Astrocyte (in vitro differentiated cells and primary cell): ENCODE measurements around the gene CDH23. TPM values are rescaled to one million over a fixed set of nuclear protein-coding genes. Genes with fewer than 3 reads are reported as not detected.

Experiments
- DNase-seq: peaks from one replicate; pipeline ENCODE4 v3.0.0-alpha.2; 2010; ENCODE audit warnings: low read depth
- FAIRE-seq: peaks from 2 replicates; lab custom pipeline; 2011; peaks lifted over from hg19 to GRCh38; lab: Jason Lieb, UNC
- H2AFZ ChIP-seq: 2 replicates; pipeline ENCODE4 v1.6.0; 2012; ENCODE audit warnings: low read depth, low read length, inconsistent platforms
- H3K27ac ChIP-seq: 2 replicates; pipeline ENCODE4 v1.5.1; 2011; ENCODE audit warnings: low read depth, low read length, inconsistent platforms
- H3K27me3 ChIP-seq: 2 replicates; pipeline ENCODE4 v1.6.0; 2011; ENCODE audit warnings: low read length, inconsistent platforms; ENCODE audit not compliant: insufficient read depth
- H3K36me3 ChIP-seq: 2 replicates; pipeline ENCODE4 v1.5.1; 2011; ENCODE audit warnings: low read length, inconsistent platforms; ENCODE audit not compliant: insufficient read depth
- H3K4me1 ChIP-seq: 2 replicates; pipeline ENCODE4 v1.5.1; 2011; ENCODE audit warnings: low read length, inconsistent platforms; ENCODE audit not compliant: insufficient read depth
- H3K4me2 ChIP-seq: 2 replicates; pipeline ENCODE4 v1.6.0; 2012; ENCODE audit warnings: low read length, inconsistent platforms
- H3K4me3 ChIP-seq: 2 replicates; pipeline ENCODE4 v1.5.1; 2011; ENCODE audit warnings: low read depth, mild to moderate bottlenecking, low read length, inconsistent platforms; ENCODE audit not compliant: insufficient read depth
- H3K79me2 ChIP-seq: 2 replicates; pipeline ENCODE4 v1.6.0; 2012; ENCODE audit warnings: mild to moderate bottlenecking, low read length, inconsistent platforms; ENCODE audit not compliant: insufficient read depth
- H3K9ac ChIP-seq: 2 replicates; pipeline ENCODE4 v1.6.0; 2012; ENCODE audit warnings: mild to moderate bottlenecking, low read length, inconsistent platforms
- H3K9me3 ChIP-seq: 2 replicates; pipeline ENCODE4 v1.5.1; 2012; ENCODE audit warnings: low read depth, mild to moderate bottlenecking, low read length, inconsistent platforms; ENCODE audit not compliant: insufficient read depth
- H4K20me1 ChIP-seq: 2 replicates; pipeline ENCODE4 v1.6.0; 2012; ENCODE audit warnings: low read length, inconsistent platforms; ENCODE audit not compliant: insufficient read depth
- H3K27ac Mint-ChIP-seq: one replicate; pipeline ENCODE4 v1.8.0; 2021; ENCODE audit warnings: mild to moderate bottlenecking, mixed read lengths; ENCODE audit not compliant: unreplicated experiment
- H3K27me3 Mint-ChIP-seq: one replicate; pipeline ENCODE4 v1.8.0; 2021; ENCODE audit warnings: low read depth, mixed read lengths; ENCODE audit not compliant: unreplicated experiment
- H3K36me3 Mint-ChIP-seq: one replicate; pipeline ENCODE4 v1.8.0; 2021; ENCODE audit warnings: low read depth, mixed read lengths; ENCODE audit not compliant: unreplicated experiment
- H3K4me1 Mint-ChIP-seq: one replicate; pipeline ENCODE4 v1.8.0; 2021; ENCODE audit warnings: low read depth, mixed read lengths; ENCODE audit not compliant: unreplicated experiment
- H3K4me3 Mint-ChIP-seq: one replicate; pipeline ENCODE4 v1.8.0; 2021; ENCODE audit warnings: mild to moderate bottlenecking, moderate library complexity, mixed read lengths; ENCODE audit not compliant: unreplicated experiment
- H3K9me3 Mint-ChIP-seq: one replicate; pipeline ENCODE4 v1.8.0; 2021; ENCODE audit warnings: mild to moderate bottlenecking, mixed read lengths; ENCODE audit not compliant: unreplicated experiment
- CTCF ChIP-seq: IDR thresholded peaks from 2 replicates; pipeline ENCODE4 v1.5.1; 2011; ENCODE audit warnings: low read depth, mild to moderate bottlenecking, inconsistent platforms, low read length, moderate library complexity; ENCODE audit not compliant: insufficient read depth
- EZH2 ChIP-seq: IDR thresholded peaks from 2 replicates; pipeline ENCODE4 v1.6.1; 2012; ENCODE audit warnings: mild to moderate bottlenecking, low read length, inconsistent platforms; ENCODE audit not compliant: insufficient read depth
- total RNA-seq: library from RNA; stranded (reverse); gene quantifications from 2 replicates; pipeline ENCODE4 v1.2.1, GENCODE V29; 2021

CDH23 gene
- total RNA-seq, 1 donor from 2014 or later, result not detected

DNA sequence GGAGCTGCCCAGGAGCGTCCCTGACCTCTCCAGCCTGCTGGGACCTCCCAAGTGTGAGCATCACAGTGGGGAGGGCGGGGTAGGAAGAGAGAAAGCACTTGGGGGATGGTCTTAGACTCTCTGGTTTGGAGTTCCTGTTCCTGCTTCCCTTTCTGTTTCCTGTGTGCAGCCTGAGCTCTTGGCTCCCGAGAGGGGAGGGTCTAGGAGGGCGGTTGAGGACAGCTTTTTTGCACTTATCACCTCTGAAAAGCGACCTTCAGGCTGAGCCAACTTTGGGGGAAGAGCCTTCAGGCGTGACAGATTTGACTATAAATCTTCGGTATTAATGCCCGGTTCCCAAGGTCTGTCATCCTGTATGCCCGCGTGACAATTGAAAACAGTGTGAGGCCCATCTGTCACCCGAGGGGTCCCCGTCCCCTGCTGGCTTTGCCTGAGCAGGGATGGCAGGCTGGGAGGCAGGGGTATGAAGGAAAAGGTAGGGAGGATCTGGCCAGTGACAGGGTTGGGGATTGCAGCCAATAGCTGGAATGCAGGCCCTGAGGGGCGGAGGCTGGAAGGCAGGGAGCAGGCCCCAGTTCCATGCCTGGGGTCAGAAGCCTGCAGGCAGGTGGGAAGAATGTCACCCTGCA, 78.6 kb downstream of the CDH23 start:
- H3K27ac Mint-ChIP-seq, result no peak overlapping the region
- H3K4me1 ChIP-seq, result no peaks in the 10 kb centered on the region
- no peak overlapping the region for H3K4me3 Mint-ChIP-seq
- no peaks in the 10 kb centered on the region for H3K9me3 ChIP-seq
- no peaks in the 10 kb centered on the region for H4K20me1 ChIP-seq
- no peaks in the 10 kb centered on the region for H3K79me2 ChIP-seq
- no peak overlapping the region for H3K27ac ChIP-seq
- peaks cover 21% of the 10 kb centered on the region for H3K27me3 ChIP-seq
- H3K9me3 Mint-ChIP-seq, result peaks cover 8% of the 10 kb centered on the region
- peaks cover 69% of the 10 kb centered on the region for H3K27me3 Mint-ChIP-seq
- no peaks in the 10 kb centered on the region for H3K36me3 Mint-ChIP-seq
- TF ChIP-seq CTCF, result no peak
- no peak for TF ChIP-seq EZH2
- DNase-seq, result no peak
- no peaks in the 10 kb centered on the region for H3K36me3 ChIP-seq
- H3K4me1 Mint-ChIP-seq, result no peaks in the 10 kb centered on the region
- no peak for FAIRE-seq
- H2AFZ ChIP-seq, result no peak overlapping the region
- no peak overlapping the region for H3K4me3 ChIP-seq
- H3K4me2 ChIP-seq, result no peak overlapping the region
- no peak overlapping the region for H3K9ac ChIP-seq

DNA sequence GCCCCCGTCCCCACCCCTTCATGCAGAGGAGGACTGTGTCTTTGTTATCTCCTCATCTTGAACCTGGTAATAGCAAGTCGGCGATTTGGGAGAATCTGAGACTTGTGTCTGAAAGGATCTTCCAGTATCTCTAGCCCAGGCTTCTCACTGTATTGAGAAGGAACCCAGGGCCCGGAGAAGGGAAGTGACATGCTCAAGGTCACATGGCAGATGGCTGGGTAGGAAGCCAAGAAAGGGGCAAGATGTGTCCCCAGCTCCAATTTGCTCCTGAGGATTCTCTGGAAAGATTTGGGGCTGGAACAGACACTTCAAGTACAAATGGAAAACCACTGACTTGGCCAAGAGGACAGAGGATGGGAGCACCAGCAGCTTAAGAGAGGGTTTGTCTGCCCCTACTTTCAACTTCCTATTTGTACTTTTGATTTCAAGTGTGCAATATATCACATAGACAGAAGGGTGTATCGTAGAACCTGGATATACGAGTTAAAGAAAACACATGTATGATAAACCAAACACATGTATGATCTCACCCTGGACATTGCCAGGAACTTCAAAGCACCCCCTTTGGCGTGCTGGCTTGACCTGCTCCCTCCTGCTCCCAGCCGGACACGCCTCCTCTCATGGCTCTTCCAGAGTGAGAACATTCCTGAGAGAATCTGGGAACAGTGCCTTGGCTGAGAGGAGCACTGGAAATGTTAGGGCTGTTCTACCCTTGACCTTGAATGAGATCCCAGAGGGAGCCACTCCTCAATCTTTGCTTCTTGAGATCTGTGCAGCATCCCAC, 79.7 kb downstream of the CDH23 start:
- no peak for DNase-seq
- no peaks in the 10 kb centered on the region for H3K4me1 ChIP-seq
- Mint-ChIP-seq H3K27me3 (peaks cover 78% of the 10 kb centered on the region), H3K4me1 (no peaks in the 10 kb centered on the region), H3K4me3 (no peak overlapping the region), H3K36me3 (no peaks in the 10 kb centered on the region), H3K27ac (no peak overlapping the region), H3K9me3 (peaks cover 8% of the 10 kb centered on the region)
- H2AFZ ChIP-seq, result no peak overlapping the region
- H3K79me2 ChIP-seq, result no peaks in the 10 kb centered on the region
- H3K36me3 ChIP-seq, result no peaks in the 10 kb centered on the region
- no peak for TF ChIP-seq EZH2
- no peak for TF ChIP-seq CTCF
- no peaks in the 10 kb centered on the region for H4K20me1 ChIP-seq
- H3K9ac ChIP-seq, result no peak overlapping the region
- H3K27ac ChIP-seq, result no peak overlapping the region
- H3K9me3 ChIP-seq, result no peaks in the 10 kb centered on the region
- H3K4me2 ChIP-seq, result no peak overlapping the region
- H3K4me3 ChIP-seq, result no peak overlapping the region
- H3K27me3 ChIP-seq, result peaks cover 29% of the 10 kb centered on the region
- no peak for FAIRE-seq

DNA sequence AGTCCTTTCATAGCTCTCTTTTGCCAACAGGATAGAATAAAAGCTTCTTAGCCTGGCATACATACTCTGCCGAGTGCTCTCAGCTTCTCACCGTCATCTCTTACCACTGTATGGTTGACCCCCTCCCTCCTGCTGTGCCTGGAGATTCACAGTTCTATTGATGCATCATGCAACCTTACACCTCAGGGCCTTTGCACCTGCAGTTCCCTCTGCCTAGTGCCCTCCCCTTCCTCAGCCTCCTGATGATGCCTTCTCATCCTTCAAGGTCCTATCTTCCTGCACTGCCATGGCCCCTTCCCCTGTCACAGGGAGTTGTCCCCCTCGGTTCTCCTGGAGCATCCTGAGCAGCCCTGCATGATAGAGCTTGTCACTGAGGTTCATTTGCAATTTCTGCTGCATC, 81.5 kb downstream of the CDH23 start:
- H3K4me1 Mint-ChIP-seq, result no peaks in the 10 kb centered on the region
- H3K9me3 Mint-ChIP-seq, result peaks cover 10% of the 10 kb centered on the region
- TF ChIP-seq CTCF, result no peak
- no peak for TF ChIP-seq EZH2
- H3K27me3 Mint-ChIP-seq, result peaks cover 77% of the 10 kb centered on the region
- H2AFZ ChIP-seq, result no peak overlapping the region
- H3K36me3 ChIP-seq, result no peaks in the 10 kb centered on the region
- H3K4me2 ChIP-seq, result no peak overlapping the region
- FAIRE-seq (no peak), DNase-seq (no peak)
- no peak overlapping the region for H3K27ac Mint-ChIP-seq
- H3K4me3 Mint-ChIP-seq, result no peak overlapping the region
- no peaks in the 10 kb centered on the region for H3K4me1 ChIP-seq
- no peak overlapping the region for H3K27ac ChIP-seq
- no peaks in the 10 kb centered on the region for H3K36me3 Mint-ChIP-seq
- no peak overlapping the region for H3K4me3 ChIP-seq
- H3K9me3 ChIP-seq, result no peaks in the 10 kb centered on the region
- H3K27me3 ChIP-seq, result peaks cover 32% of the 10 kb centered on the region
- no peaks in the 10 kb centered on the region for H4K20me1 ChIP-seq
- no peaks in the 10 kb centered on the region for H3K79me2 ChIP-seq
- H3K9ac ChIP-seq, result no peak overlapping the region
